Cardiac muscle cell (in vitro differentiated cells and primary cell): ENCODE results near the gene CREB5. TPM values are rescaled to one million over a fixed set of nuclear protein-coding genes. Genes with fewer than 3 reads are reported as not detected.

Experiments
- DNase-seq, 2 donors: peaks; one replicate each; pipeline versions ENCODE4 v3.0.0 to v3.0.0-alpha.2; 2010 to 2017; ENCODE audit warnings: low read depth in 1 of 2, low spot score in 1 of 2
- H3K27ac ChIP-seq: fragments of 200-600 bp; sonication (generic); 2 replicates; pipeline ENCODE4 v1.5.1; 2016
- H3K27me3 ChIP-seq: fragments of 200-600 bp; sonication (generic); 2 replicates; pipeline ENCODE4 v1.6.0; 2016; ENCODE audit warnings: control low read depth
- H3K36me3 ChIP-seq: fragments of 200-600 bp; sonication (generic); 2 replicates; pipeline ENCODE4 v1.5.1; 2016; ENCODE audit warnings: control low read depth
- H3K4me1 ChIP-seq: fragments of 200-600 bp; sonication (generic); 2 replicates; pipeline ENCODE4 v1.8.1; 2017; ENCODE audit warnings: low read depth, mild to moderate bottlenecking, mixed run types
- H3K4me3 ChIP-seq: fragments of 200-600 bp; sonication (generic); 2 replicates; pipeline ENCODE4 v1.5.1; 2016; ENCODE audit warnings: mild to moderate bottlenecking
- H3K9me3 ChIP-seq: fragments of 200-600 bp; sonication (generic); 2 replicates; pipeline ENCODE4 v1.5.1; 2017; ENCODE audit warnings: low read depth, mild to moderate bottlenecking, control low read depth
- polyA plus RNA-seq: library from polyadenylated mRNA; unstranded; fragments of >200 nt; fragmentation: Nextera tagmentation; extraction: Ambion mirVana; gene quantifications from 2 replicates; pipeline ENCODE4 v1.2.1, GENCODE V29; 2016
- total RNA-seq: library from RNA; depleted of rRNA; stranded (reverse); fragments of >200 nt; gene quantifications from 2 replicates; pipeline ENCODE4 v1.2.3, GENCODE V29; 2016
- TF ChIP-seq, protein P1 (sequence below): IDR thresholded peaks from 2 replicates; pipeline ENCODE4 v1.5.1; 2012; ENCODE audit warnings: low read depth, mild to moderate bottlenecking, low read length

Gene CREB5
- total and polyA plus RNA-seq, 2 experiments from 2014 or later: 4.6 TPM

DNA sequence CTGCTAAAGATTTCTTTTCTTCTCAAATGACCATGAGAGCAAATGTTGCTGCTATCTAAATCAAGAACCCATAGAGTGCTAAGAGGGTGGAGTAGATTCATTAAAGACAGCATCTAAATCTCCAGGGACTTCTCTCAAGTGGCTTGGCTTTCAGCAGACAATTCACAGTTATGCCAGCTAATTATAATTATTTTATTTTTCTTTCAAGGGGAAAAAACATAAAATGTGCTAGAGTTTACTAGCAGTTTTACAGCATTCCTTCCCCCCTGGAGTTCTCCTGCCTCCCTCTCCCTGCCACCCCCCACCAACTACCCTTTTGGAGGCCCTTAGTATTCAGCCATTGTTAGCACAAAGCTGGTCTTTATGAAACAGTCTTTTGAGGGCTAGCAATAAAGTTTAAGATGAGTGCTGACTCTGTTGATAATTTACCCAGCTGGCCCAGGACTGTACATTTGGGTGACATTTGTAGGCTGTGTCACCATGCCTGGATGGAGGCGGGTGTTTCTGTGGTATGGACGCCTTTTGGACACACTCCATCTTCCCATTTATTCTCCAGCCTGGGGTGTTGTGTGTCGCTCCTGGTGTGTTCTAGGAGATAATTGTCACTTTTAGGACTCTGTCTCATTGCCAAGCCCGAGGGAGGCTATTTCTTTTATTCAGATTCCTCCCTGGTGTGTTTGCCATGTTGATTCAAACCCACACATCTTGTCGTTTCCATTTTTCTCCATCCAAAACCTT is 160.2 kb downstream of the CREB5 start:
- Histone ChIP-seq H3K9me3 (no peaks in the 10 kb centered on the region), H3K4me3 (no peak overlapping the region), H3K27me3 (no peaks in the 10 kb centered on the region), H3K27ac (no peak overlapping the region), H3K36me3 (no peaks in the 10 kb centered on the region), H3K4me1 (no peaks in the 10 kb centered on the region)
- DNase-seq: no peak
- TF ChIP-seq, protein P1, sequence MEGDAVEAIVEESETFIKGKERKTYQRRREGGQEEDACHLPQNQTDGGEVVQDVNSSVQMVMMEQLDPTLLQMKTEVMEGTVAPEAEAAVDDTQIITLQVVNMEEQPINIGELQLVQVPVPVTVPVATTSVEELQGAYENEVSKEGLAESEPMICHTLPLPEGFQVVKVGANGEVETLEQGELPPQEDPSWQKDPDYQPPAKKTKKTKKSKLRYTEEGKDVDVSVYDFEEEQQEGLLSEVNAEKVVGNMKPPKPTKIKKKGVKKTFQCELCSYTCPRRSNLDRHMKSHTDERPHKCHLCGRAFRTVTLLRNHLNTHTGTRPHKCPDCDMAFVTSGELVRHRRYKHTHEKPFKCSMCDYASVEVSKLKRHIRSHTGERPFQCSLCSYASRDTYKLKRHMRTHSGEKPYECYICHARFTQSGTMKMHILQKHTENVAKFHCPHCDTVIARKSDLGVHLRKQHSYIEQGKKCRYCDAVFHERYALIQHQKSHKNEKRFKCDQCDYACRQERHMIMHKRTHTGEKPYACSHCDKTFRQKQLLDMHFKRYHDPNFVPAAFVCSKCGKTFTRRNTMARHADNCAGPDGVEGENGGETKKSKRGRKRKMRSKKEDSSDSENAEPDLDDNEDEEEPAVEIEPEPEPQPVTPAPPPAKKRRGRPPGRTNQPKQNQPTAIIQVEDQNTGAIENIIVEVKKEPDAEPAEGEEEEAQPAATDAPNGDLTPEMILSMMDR: no peak

DNA sequence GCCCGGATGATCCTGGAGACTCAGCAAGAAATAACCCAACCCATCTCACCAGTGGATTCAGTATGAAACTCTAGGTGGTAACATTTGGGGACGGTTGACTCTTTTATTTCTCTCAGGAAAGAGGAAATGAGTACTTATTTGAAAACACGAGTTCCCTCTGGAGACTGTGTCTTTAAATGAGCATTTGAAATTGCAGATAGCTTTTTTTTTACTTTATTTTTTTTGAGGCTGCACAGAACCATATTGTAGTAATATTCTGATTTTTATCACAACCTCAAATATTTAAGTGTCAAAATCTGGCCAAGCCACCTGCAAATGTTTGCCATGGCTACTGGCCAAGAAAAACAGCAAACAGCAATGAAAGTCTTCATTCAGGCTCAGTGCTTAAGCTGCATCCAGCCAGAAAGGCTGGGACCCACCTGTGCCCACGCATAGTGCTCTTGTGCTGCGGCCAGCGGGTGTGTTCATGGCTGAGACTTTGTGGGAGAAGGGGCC is 160.8 kb downstream of the CREB5 start:
- Histone ChIP-seq H3K4me3 (no peak overlapping the region), H3K9me3 (no peaks in the 10 kb centered on the region), H3K4me1 (no peaks in the 10 kb centered on the region), H3K27me3 (no peaks in the 10 kb centered on the region), H3K36me3 (no peaks in the 10 kb centered on the region), H3K27ac (no peak overlapping the region)
- TF ChIP-seq, protein P1: no peak
- DNase-seq: peak in 1 of 2 donors; percentile 61

DNA sequence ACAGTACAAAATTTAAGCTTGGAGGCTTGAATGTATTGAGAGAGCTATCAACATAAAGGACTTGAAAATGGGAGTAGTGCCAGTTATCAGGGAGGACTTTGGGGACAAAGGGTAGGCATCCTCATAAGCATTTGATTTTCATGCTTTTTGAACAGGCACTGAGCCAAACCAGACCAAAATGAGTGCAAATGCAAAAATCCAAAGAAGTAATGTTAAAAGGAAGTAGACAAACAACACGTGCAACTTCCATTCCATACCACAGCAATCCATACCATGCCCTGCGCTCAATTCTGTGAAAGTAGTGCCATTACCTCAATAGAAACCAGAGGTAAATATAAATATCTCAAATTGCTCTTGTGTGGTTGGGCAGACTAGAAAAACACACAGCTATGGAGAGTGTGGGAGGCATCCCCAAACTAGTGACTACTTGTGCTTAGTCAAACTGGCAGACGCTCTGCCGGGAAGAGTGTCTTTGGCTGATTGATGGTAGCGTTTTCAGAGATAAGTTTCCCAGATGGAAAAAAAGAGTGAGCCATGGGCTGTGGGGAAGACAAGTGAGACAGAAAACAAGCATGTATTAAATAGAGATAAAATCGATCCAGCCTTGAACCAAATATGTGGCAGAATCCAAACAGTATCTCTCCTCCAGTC is 161.5 kb downstream of the CREB5 start:
- Histone ChIP-seq H3K9me3 (no peaks in the 10 kb centered on the region), H3K4me3 (no peak overlapping the region), H3K4me1 (no peaks in the 10 kb centered on the region), H3K27me3 (no peaks in the 10 kb centered on the region), H3K27ac (no peak overlapping the region), H3K36me3 (no peaks in the 10 kb centered on the region)
- TF ChIP-seq, protein P1: no peak
- DNase-seq: peak in 1 of 2 donors; percentile 18

GRCh38 chr7:28575241-28575643 is 162.9 kb downstream of the CREB5 start:
- Histone ChIP-seq H3K4me3 (no peak overlapping the region), H3K9me3 (no peaks in the 10 kb centered on the region), H3K27me3 (no peaks in the 10 kb centered on the region), H3K27ac (no peak overlapping the region), H3K36me3 (no peaks in the 10 kb centered on the region), H3K4me1 (no peaks in the 10 kb centered on the region)
- TF ChIP-seq, protein P1: no peak
- DNase-seq: peak in 1 of 2 donors; percentile 11

GRCh38 chr7:28576656-28577055 is 164.3 kb downstream of the CREB5 start:
- H3K4me1 ChIP-seq: no peaks in the 10 kb centered on the region
- H3K9me3 ChIP-seq: no peaks in the 10 kb centered on the region
- DNase-seq: no peak
- no peaks in the 10 kb centered on the region for H3K36me3 ChIP-seq
- no peaks in the 10 kb centered on the region for H3K27me3 ChIP-seq
- H3K27ac ChIP-seq: no peak overlapping the region
- H3K4me3 ChIP-seq: no peak overlapping the region
- TF ChIP-seq, protein P1: no peak
